ENCODE results near the gene PTPRT.

- no peak for TF ChIP-seq CTCF (IDR thresholded peaks at IDR 0.05)
- TF ChIP-seq POLR2A (IDR thresholded peaks at IDR 0.05) = no peak
These were observed 186.3 kb downstream of the PTPRT start for GRCh38 chr20:43003318-43003944.
